Keratinocyte (primary cell): ENCODE results near the gene ASXL2. TPM values are rescaled to one million over a fixed set of nuclear protein-coding genes. Genes with fewer than 3 reads are reported as not detected.

Experiments
- DNase-seq: peaks from one replicate; pipeline ENCODE4 v3.0.0-alpha.2; 2011; ENCODE audit warnings: low read depth, missing footprints, low spot score
- FAIRE-seq: peaks from 2 replicates; lab custom pipeline; 2011; peaks lifted over from hg19 to GRCh38; lab: Jason Lieb, UNC
- H2AFZ ChIP-seq: 2 replicates; pipeline ENCODE4 v1.6.0; 2012; ENCODE audit warnings: low read length, control low read depth, inconsistent platforms; ENCODE audit not compliant: control insufficient read depth
- H3K27ac ChIP-seq: 2 replicates; pipeline ENCODE4 v1.5.1; 2011; ENCODE audit warnings: low read length; ENCODE audit not compliant: control insufficient read depth, insufficient read depth
- H3K27me3 ChIP-seq: 3 replicates; pipeline ENCODE4 v1.6.0; 2011; ENCODE audit warnings: low read length; ENCODE audit not compliant: control insufficient read depth, insufficient read depth; ENCODE audit errors: extremely low read depth
- H3K36me3 ChIP-seq, 2 experiments: 2 replicates in 1 of 2; 3 replicates in 1 of 2; pipeline ENCODE4 v1.5.1; 2011; ENCODE audit warnings: low read length in 2 of 2, mild to moderate bottlenecking in 1 of 2; ENCODE audit not compliant: control insufficient read depth in 2 of 2, insufficient read depth in 2 of 2; ENCODE audit errors: extremely low read depth in 1 of 2
- H3K4me1 ChIP-seq: 3 replicates; pipeline ENCODE4 v1.5.1; 2011; ENCODE audit warnings: low read length; ENCODE audit not compliant: control insufficient read depth, insufficient read depth; ENCODE audit errors: extremely low read depth
- H3K4me2 ChIP-seq: 3 replicates; pipeline ENCODE4 v1.6.0; 2011; ENCODE audit warnings: low read depth, low read length; ENCODE audit not compliant: control insufficient read depth, insufficient read depth; ENCODE audit errors: extremely low read depth
- H3K4me3 ChIP-seq, 3 experiments: fragments of 200-600 bp in 1 of 3; sonication (generic) in 1 of 3; 2 replicates in 2 of 3; 3 replicates in 1 of 3; pipeline ENCODE4 v1.5.1; 2011 to 2016; ENCODE audit warnings: low read length in 3 of 3, mild to moderate bottlenecking in 3 of 3, control low read depth in 2 of 3, inconsistent platforms in 1 of 3, low read depth in 1 of 3, mixed read lengths in 1 of 3, mixed run types in 1 of 3, moderate library complexity in 1 of 3; ENCODE audit not compliant: control insufficient read depth in 2 of 3, insufficient read depth in 2 of 3; ENCODE audit errors: extremely low read depth in 1 of 3
- H3K79me2 ChIP-seq: 2 replicates; pipeline ENCODE4 v1.6.0; 2012; ENCODE audit warnings: low read length; ENCODE audit not compliant: control insufficient read depth, insufficient read depth
- H3K9ac ChIP-seq: 3 replicates; pipeline ENCODE4 v1.6.0; 2011; ENCODE audit warnings: low read length; ENCODE audit not compliant: control insufficient read depth, insufficient read depth; ENCODE audit errors: extremely low read depth
- H3K9me1 ChIP-seq: 3 replicates; pipeline ENCODE4 v1.6.0; 2011; ENCODE audit warnings: low read length; ENCODE audit not compliant: control insufficient read depth, insufficient read depth; ENCODE audit errors: extremely low read depth
- H3K9me3 ChIP-seq: 2 replicates; pipeline ENCODE4 v1.5.1; 2012; ENCODE audit warnings: low read depth, low read length; ENCODE audit not compliant: control insufficient read depth
- H4K20me1 ChIP-seq: 3 replicates; pipeline ENCODE4 v1.6.0; 2011; ENCODE audit warnings: low read length; ENCODE audit not compliant: control insufficient read depth, insufficient read depth; ENCODE audit errors: extremely low read depth
- CTCF ChIP-seq, 3 experiments: IDR thresholded peaks in 1 of 3; conservative IDR thresholded peaks in 1 of 3; optimal IDR thresholded peaks in 1 of 3; 2 replicates in 2 of 3; 3 replicates in 1 of 3; pipeline versions ENCODE3 to v1.5.1; 2011; ENCODE audit warnings: low read length in 3 of 3, mild to moderate bottlenecking in 3 of 3, moderate library complexity in 2 of 3, control low read depth in 1 of 3, inconsistent platforms in 1 of 3; ENCODE audit not compliant: insufficient read depth in 2 of 3; ENCODE audit errors: extremely low read depth in 1 of 3
- EZH2 ChIP-seq: IDR thresholded peaks from one replicate; pipeline ENCODE4 v1.6.1; 2012; ENCODE audit warnings: inconsistent platforms, mild to moderate bottlenecking, low read length, moderate library complexity
- dilution Hi-C: fragments of 300-500 bp; cut with MboI; formaldehyde crosslinking; loops from one replicate; pipeline ENCODE4 v1.7.0; 2020; ENCODE audit warnings: low sequenced_read_pairs; ENCODE audit not compliant: extremely low pct_ligation_motif_present
- polyA plus RNA-seq, 5 experiments: library from polyadenylated mRNA; depleted of rRNA in 3 of 5; stranded (reverse) in 3 of 5; stranded (forward) in 1 of 5; unstranded in 1 of 5; fragments of >200 nt; gene quantifications; 1 replicate in 1 of 5; 2 replicates in 3 of 5; 3 replicates in 1 of 5; pipeline versions ENCODE4 v1.2.1 to v1.2.3, GENCODE V29; 2011 to 2012; ENCODE audit warnings: missing spikeins in 2 of 5, low read depth in 1 of 5, low replicate concordance in 1 of 5

ASXL2 gene
- polyA plus RNA-seq, 1 donor (not counting 4 experiments of a cell fraction or from before 2014, with no cell fraction given), result 12.5 TPM

- peaks cover 9 to 15% of the 10 kb centered on the region in 2 experiments for H3K36me3 ChIP-seq
- TF ChIP-seq CTCF (optimal IDR thresholded peaks at IDR 0.05 in 1 of 3, IDR thresholded peaks at IDR 0.05 in 1 of 3, conservative IDR thresholded peaks at IDR 0.05 in 1 of 3; ENCODE audit: extremely low read depth in 1 of 3, insufficient read depth in 2 of 3, low read length in 3 of 3) (no peak), EZH2 (no peak)
- FAIRE-seq, result no peak
These were observed 128.6 kb downstream of the ASXL2 start for GRCh38 chr2:25749676-25750075.

GRCh38 chr2:25744055-25744454 is 134.2 kb downstream of the ASXL2 start:
- DNase-seq, result no peak
- H3K27ac ChIP-seq, result no peak overlapping the region
- no peaks in the 10 kb centered on the region for H4K20me1 ChIP-seq
- dilution Hi-C loops, result no loop called here
- H3K79me2 ChIP-seq, result no peaks in the 10 kb centered on the region
- no peaks in the 10 kb centered on the region for H3K9me3 ChIP-seq
- H2AFZ ChIP-seq, result no peak overlapping the region
- TF ChIP-seq CTCF (optimal IDR thresholded peaks at IDR 0.05 in 1 of 3, IDR thresholded peaks at IDR 0.05 in 1 of 3, conservative IDR thresholded peaks at IDR 0.05 in 1 of 3; ENCODE audit: extremely low read depth in 1 of 3, insufficient read depth in 2 of 3, low read length in 3 of 3), result no peak
- TF ChIP-seq EZH2, result no peak
- no peak for FAIRE-seq
- peaks cover 19 to 26% of the 10 kb centered on the region in 2 experiments for H3K36me3 ChIP-seq
- H3K4me1 ChIP-seq, result no peaks in the 10 kb centered on the region
- H3K9ac ChIP-seq, result no peak overlapping the region
- H3K27me3 ChIP-seq, result no peaks in the 10 kb centered on the region
- H3K9me1 ChIP-seq, result no peaks in the 10 kb centered on the region
- no peak overlapping the region for H3K4me3 ChIP-seq
- H3K4me2 ChIP-seq, result no peak overlapping the region

More at GRCh38 chr2:25749676-25750075, 128.6 kb downstream of the ASXL2 start:
- no peaks in the 10 kb centered on the region for H3K9me1 ChIP-seq
- no peak overlapping the region for H3K27ac ChIP-seq
- H3K27me3 ChIP-seq, result no peaks in the 10 kb centered on the region
- no peaks in the 10 kb centered on the region for H3K79me2 ChIP-seq
- H3K4me3 ChIP-seq, result no peak overlapping the region
- no peaks in the 10 kb centered on the region for H3K4me1 ChIP-seq
- H3K9me3 ChIP-seq, result no peaks in the 10 kb centered on the region
- H2AFZ ChIP-seq, result no peak overlapping the region
- H3K4me2 ChIP-seq, result no peak overlapping the region
- dilution Hi-C loops, result no loop called here
- no peak overlapping the region for H3K9ac ChIP-seq
- DNase-seq, result no peak
- no peaks in the 10 kb centered on the region for H4K20me1 ChIP-seq
